GM12874 (cell line): ENCODE results near the gene ELMO1.

Experiments used
- CTCF ChIP-seq: IDR thresholded peaks from 2 replicates; pipeline ENCODE4 v1.5.1; 2011; ENCODE audit warnings: low read depth, mild to moderate bottlenecking, control low read depth, low read length, moderate library complexity; ENCODE audit not compliant: insufficient read depth

Gene ELMO1

GRCh38 chr7:37392673-37393017 lies 56.0 kb downstream of the ELMO1 start:
- no peak for TF ChIP-seq CTCF

GRCh38 chr7:37391791-37392672 lies 56.6 kb downstream of the ELMO1 start:
- no peak for TF ChIP-seq CTCF

- no peak for TF ChIP-seq CTCF
Measured at GRCh38 chr7:37390114-37390513, 58.5 kb downstream of the ELMO1 start.

- no peak for TF ChIP-seq CTCF
Measured at GRCh38 chr7:37388811-37389210, 59.9 kb downstream of the ELMO1 start.

- TF ChIP-seq CTCF = no peak
Measured at GRCh38 chr7:37385787-37386186, 62.9 kb downstream of the ELMO1 start.

- TF ChIP-seq CTCF = no peak
Measured at GRCh38 chr7:37382546-37383088, 66.0 kb downstream of the ELMO1 start.

GRCh38 chr7:37380831-37381230 lies 67.8 kb downstream of the ELMO1 start:
- TF ChIP-seq CTCF = no peak
